ENCODE measurements around the gene EHD2.

DNA sequence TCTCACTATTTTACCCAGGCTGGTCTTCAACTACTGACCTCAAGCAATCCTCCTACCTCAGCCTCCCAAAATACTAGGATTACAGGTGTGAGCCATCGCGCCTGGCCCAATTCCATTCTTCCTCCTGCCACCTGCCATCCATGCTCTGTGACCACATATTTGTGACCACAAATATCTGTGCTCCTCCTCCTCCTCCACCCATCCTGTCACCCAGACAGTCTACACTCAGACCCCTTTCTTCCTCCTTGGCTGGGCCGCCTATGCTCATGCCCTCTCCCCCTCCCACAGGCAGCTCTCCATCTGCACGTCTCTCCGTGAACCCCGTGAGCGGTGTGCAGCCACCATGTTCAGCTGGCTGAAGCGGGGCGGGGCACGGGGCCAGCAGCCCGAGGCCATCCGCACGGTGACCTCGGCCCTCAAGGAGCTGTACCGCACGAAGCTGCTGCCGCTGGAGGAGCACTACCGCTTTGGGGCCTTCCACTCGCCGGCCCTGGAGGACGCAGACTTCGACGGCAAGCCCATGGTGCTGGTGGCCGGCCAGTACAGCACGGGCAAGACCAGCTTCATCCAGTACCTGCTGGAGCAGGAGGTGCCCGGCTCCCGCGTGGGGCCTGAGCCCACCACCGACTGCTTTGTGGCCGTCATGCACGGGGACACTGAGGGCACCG, 3.2 kb downstream of the EHD2 start:
- TF ChIP-seq EZH2 (IDR thresholded peaks at IDR 0.05; ENCODE audit: insufficient read depth, poor library complexity, severe bottlenecking) = no peak
- no peak for TF ChIP-seq EZH2phosphoT487 (IDR thresholded peaks at IDR 0.05; ENCODE audit: insufficient read depth, low read depth)
